ENCODE results near the gene MXD3.
"Not testable (repeated sequence)": the region's sequence is repeated elsewhere in the genome, so short reads cannot be mapped to it uniquely, and the experiment has no call there.

The MXD3 gene

DNA sequence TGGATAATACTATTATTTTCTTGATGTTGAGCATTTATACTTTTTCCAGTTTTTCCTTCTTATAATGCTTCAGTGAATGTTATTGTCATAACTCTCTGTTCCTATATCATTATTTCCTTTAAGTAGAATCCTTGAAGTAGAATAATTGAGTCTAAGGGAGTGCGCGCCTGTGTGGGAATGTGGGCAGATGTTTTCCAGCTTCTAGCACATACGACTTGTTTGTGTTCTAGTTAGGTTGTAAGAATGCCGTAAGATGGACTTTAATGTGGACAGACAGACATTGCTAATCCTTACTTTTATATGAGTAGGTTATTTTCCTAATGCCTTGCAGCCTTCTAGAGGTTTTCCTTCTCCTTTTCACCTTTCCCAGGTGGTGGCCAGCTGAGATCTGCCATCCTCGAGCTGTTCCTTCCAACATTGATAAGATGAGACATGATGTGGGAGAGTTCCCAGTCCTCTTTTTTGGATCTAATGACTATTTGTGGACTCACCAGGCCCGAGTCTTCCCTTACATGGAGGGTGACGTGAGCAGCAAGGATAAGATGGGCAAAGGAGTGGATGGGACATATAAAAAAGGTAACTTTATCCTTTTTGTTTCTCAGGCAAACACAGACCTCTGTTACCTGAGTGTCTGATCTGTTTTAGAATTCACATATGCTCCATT is 42.3 kb downstream of the MXD3 start:
- peaks cover 38% of the 10 kb centered on the region for H3K36me3 ChIP-seq (ENCODE audit: control insufficient read depth, insufficient read depth, low read length)
- H3K4me1 ChIP-seq (ENCODE audit: control insufficient read depth, insufficient read depth, low read length) = no peaks in the 10 kb centered on the region
- no peaks in the 10 kb centered on the region for H3K27me3 ChIP-seq (ENCODE audit: control insufficient read depth, insufficient read depth, low read length)
- H3K9ac ChIP-seq (ENCODE audit: low read depth, low read length) = no peak overlapping the region
- no peak overlapping the region for H3K4me3 ChIP-seq (ENCODE audit: low read depth, low read length)
- H3K9me3 ChIP-seq (ENCODE audit: control insufficient read depth, insufficient read depth, low read length) = no peaks in the 10 kb centered on the region

DNA sequence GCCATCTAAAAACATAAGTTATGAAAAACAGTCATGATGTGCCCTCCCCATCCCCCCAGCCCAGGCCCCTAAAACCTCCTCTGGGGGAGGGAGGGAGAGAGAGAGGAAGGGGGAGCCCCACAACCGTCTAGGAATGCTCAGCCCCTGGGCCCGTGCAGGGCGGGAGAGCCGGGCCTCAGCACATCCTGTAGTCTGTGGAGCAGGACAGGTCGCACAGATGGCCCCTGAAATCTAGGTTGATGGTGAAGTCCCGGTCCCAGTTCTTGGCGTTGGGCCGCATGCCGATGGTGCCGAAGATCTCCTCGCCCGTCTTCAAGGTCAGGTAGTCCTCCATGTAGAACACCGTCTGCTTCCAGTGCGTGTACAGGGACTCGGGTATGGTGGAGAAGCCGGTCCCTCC is 46.3 kb downstream of the MXD3 start:
- no peaks in the 10 kb centered on the region for H3K4me1 ChIP-seq (ENCODE audit: control insufficient read depth, insufficient read depth, low read length)
- H3K9ac ChIP-seq (ENCODE audit: low read depth, low read length) = no peak overlapping the region
- no peak overlapping the region for H3K4me3 ChIP-seq (ENCODE audit: low read depth, low read length)
- H3K9me3 ChIP-seq (ENCODE audit: control insufficient read depth, insufficient read depth, low read length) = no peaks in the 10 kb centered on the region
- H3K36me3 ChIP-seq (ENCODE audit: control insufficient read depth, insufficient read depth, low read length) = peaks cover 31% of the 10 kb centered on the region
- H3K27me3 ChIP-seq (ENCODE audit: control insufficient read depth, insufficient read depth, low read length) = no peaks in the 10 kb centered on the region

DNA sequence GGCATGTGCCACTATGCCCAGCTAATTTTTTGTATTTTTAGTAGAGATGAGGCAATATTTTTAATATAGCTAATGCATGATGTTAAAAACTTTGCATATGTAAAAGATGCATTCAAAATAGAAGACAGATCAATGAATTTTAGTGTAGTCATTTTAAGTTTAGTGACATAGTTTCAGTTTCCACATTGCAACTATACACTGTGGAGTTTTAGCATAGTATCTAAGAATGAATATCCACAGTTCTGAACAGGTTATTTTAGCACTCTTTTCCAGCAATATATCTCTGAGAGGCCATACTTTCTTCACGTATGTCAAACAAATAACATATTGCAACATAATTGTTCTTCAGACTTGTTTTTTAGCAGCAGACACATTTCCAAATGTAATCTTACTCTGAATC is 47.5 kb downstream of the MXD3 start:
- H3K9me3 ChIP-seq (ENCODE audit: control insufficient read depth, insufficient read depth, low read length) = no peaks in the 10 kb centered on the region
- H3K4me1 ChIP-seq (ENCODE audit: control insufficient read depth, insufficient read depth, low read length) = no peaks in the 10 kb centered on the region
- no peak overlapping the region for H3K9ac ChIP-seq (ENCODE audit: low read depth, low read length)
- no peak overlapping the region for H3K4me3 ChIP-seq (ENCODE audit: low read depth, low read length)
- H3K27me3 ChIP-seq (ENCODE audit: control insufficient read depth, insufficient read depth, low read length) = no peaks in the 10 kb centered on the region
- H3K36me3 ChIP-seq (ENCODE audit: control insufficient read depth, insufficient read depth, low read length) = peaks cover 22% of the 10 kb centered on the region

DNA sequence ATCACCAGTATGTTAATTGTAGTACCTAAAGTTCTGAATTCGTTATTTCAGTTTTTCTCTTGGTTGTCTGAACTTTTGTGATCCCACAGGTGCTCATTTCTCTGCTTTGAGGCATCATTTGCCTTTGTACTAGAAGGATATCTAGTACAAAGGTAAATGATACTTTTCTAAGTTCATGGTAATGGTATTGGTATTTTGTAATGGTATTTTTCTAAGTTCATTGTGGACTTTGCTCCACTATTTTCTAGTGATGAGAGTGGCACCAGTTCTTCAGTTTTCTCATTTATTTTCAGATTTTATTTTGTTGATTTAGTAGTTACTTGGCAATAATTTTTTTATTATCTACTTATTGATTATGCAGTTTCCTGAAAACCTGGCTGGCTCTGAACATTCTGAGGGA is 50.2 kb downstream of the MXD3 start:
- Histone ChIP-seq H3K4me1 (ENCODE audit: control insufficient read depth, insufficient read depth, low read length) (no peaks in the 10 kb centered on the region), H3K36me3 (ENCODE audit: control insufficient read depth, insufficient read depth, low read length) (peaks cover 15% of the 10 kb centered on the region), H3K9ac (ENCODE audit: low read depth, low read length) (no peak overlapping the region), H3K27me3 (ENCODE audit: control insufficient read depth, insufficient read depth, low read length) (no peaks in the 10 kb centered on the region), H3K9me3 (ENCODE audit: control insufficient read depth, insufficient read depth, low read length) (no peaks in the 10 kb centered on the region), H3K4me3 (ENCODE audit: low read depth, low read length) (no peak overlapping the region)

DNA sequence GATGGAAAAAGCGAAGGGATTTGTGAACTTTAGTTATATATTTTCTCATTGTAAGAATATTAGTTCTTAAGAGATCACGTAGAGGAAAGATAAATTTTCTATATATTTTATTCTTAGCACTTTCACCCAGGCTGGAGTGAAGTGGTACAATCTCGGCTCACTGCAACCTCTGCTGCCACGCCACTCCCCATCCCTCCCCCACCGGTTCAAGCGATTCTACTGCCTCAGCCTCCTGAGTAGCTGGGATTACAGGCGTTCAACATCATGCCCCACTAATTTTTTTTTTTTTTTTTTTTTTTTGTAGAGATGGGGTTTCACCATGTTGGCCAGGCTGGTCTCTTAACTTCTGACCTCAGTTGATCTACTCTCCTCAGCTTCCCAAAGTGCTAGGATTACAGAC is 50.7 kb downstream of the MXD3 start:
- Histone ChIP-seq H3K36me3 (ENCODE audit: control insufficient read depth, insufficient read depth, low read length) (peaks cover 11% of the 10 kb centered on the region), H3K27me3 (ENCODE audit: control insufficient read depth, insufficient read depth, low read length) (no peaks in the 10 kb centered on the region), H3K9ac (ENCODE audit: low read depth, low read length) (no peak overlapping the region), H3K4me1 (ENCODE audit: control insufficient read depth, insufficient read depth, low read length) (no peaks in the 10 kb centered on the region), H3K9me3 (ENCODE audit: control insufficient read depth, insufficient read depth, low read length) (no peaks in the 10 kb centered on the region), H3K4me3 (ENCODE audit: low read depth, low read length) (no peak overlapping the region)

DNA sequence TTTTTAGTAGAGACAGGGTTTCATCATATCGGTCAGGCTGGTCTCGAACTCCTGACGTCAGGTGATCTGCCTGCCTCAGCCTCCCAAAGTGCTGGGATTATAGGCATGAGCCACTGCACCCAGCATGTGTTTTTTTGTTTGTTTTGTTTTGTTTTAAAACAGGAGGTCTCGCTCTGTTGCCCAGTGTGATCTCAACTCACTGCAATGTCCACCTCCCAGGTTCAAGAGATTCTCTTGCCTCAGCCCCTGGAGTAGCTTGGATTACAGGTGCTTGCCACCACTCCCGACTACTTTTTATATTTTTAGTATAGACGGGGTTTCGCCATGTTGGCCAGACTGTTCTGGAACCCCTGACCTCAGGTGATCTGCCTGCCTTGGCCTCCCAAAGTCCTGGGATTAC is 53.0 kb downstream of the MXD3 start:
- H3K9me3 ChIP-seq (ENCODE audit: control insufficient read depth, insufficient read depth, low read length); H3K9ac ChIP-seq (ENCODE audit: low read depth, low read length); H3K4me1 ChIP-seq (ENCODE audit: control insufficient read depth, insufficient read depth, low read length); H3K27me3 ChIP-seq (ENCODE audit: control insufficient read depth, insufficient read depth, low read length); H3K4me3 ChIP-seq (ENCODE audit: low read depth, low read length): not testable (repeated sequence)
- H3K36me3 ChIP-seq (ENCODE audit: control insufficient read depth, insufficient read depth, low read length) = peaks cover 17% of the 10 kb centered on the region

All from iPS-15b (cell line).